ENCODE data around the gene POLR2B. TPM values are rescaled to one million over a fixed set of nuclear protein-coding genes. Genes with fewer than 3 reads are reported as not detected.

POLR2B gene
- total RNA-seq, 1 experiment from 2014 or later, result 37.4 TPM

GRCh38 chr4:56979421-56980072, 851 bp downstream of the POLR2B start:
- no peak for DNase-seq (ENCODE audit: low read depth)
- in situ Hi-C loops (cut with HindIII; ENCODE audit: low pct_unique_long_range_greater_than_20kb, low sequenced_read_pairs), result no loop called here

- in situ Hi-C loops (cut with HindIII; ENCODE audit: low pct_unique_long_range_greater_than_20kb, low sequenced_read_pairs), result no loop called here
- DNase-seq (ENCODE audit: low read depth), result no peak
Measured at GRCh38 chr4:56981795-56982201, 3.1 kb downstream of the POLR2B start.

- in situ Hi-C loops (cut with HindIII; ENCODE audit: low pct_unique_long_range_greater_than_20kb, low sequenced_read_pairs), result no loop called here
- DNase-seq (ENCODE audit: low read depth), result no peak
Measured at GRCh38 chr4:56986192-56986591, 7.5 kb downstream of the POLR2B start.

- no peak for DNase-seq (ENCODE audit: low read depth)
- in situ Hi-C loops (cut with HindIII; ENCODE audit: low pct_unique_long_range_greater_than_20kb, low sequenced_read_pairs), result no loop called here
Measured at GRCh38 chr4:56986952-56987351, 8.3 kb downstream of the POLR2B start.

- DNase-seq (ENCODE audit: low read depth), result no peak
- in situ Hi-C loops (cut with HindIII; ENCODE audit: low pct_unique_long_range_greater_than_20kb, low sequenced_read_pairs), result no loop called here
Measured at GRCh38 chr4:56990109-56990905, 11.6 kb downstream of the POLR2B start.

- no peak for DNase-seq (ENCODE audit: low read depth)
- in situ Hi-C loops (cut with HindIII; ENCODE audit: low pct_unique_long_range_greater_than_20kb, low sequenced_read_pairs), result no loop called here
Measured at GRCh38 chr4:56995525-56995924, 16.8 kb downstream of the POLR2B start.

- in situ Hi-C loops (cut with HindIII; ENCODE audit: low pct_unique_long_range_greater_than_20kb, low sequenced_read_pairs), result no loop called here
- no peak for DNase-seq (ENCODE audit: low read depth)
Measured at GRCh38 chr4:56999751-57000150, 21.1 kb downstream of the POLR2B start.

GRCh38 chr4:57013543-57014120, 34.9 kb downstream of the POLR2B start:
- no peak for DNase-seq (ENCODE audit: low read depth)
- in situ Hi-C loops (cut with HindIII; ENCODE audit: low pct_unique_long_range_greater_than_20kb, low sequenced_read_pairs), result no loop called here

- no peak for DNase-seq (ENCODE audit: low read depth)
Measured at GRCh38 chr4:57018980-57019379, 40.3 kb downstream of the POLR2B start.

GRCh38 chr4:57020467-57021101, 41.9 kb downstream of the POLR2B start:
- DNase-seq (ENCODE audit: low read depth), result peak; percentile 15
- in situ Hi-C loops (cut with HindIII; ENCODE audit: low pct_unique_long_range_greater_than_20kb, low sequenced_read_pairs), result no loop called here

More at GRCh38 chr4:57018980-57019379, 40.3 kb downstream of the POLR2B start:
- in situ Hi-C loops (cut with HindIII; ENCODE audit: low pct_unique_long_range_greater_than_20kb, low sequenced_read_pairs), result no loop called here

- no peak for DNase-seq (ENCODE audit: low read depth)
- in situ Hi-C loops (cut with HindIII; ENCODE audit: low pct_unique_long_range_greater_than_20kb, low sequenced_read_pairs), result no loop called here
Measured at GRCh38 chr4:57023104-57023503, 44.4 kb downstream of the POLR2B start.

- in situ Hi-C loops (cut with HindIII; ENCODE audit: low pct_unique_long_range_greater_than_20kb, low sequenced_read_pairs), result no loop called here
- DNase-seq (ENCODE audit: low read depth), result no peak
Measured at GRCh38 chr4:57034520-57034919, 55.8 kb downstream of the POLR2B start.

- in situ Hi-C loops (cut with HindIII; ENCODE audit: low pct_unique_long_range_greater_than_20kb, low sequenced_read_pairs), result no loop called here
Measured at GRCh38 chr4:57037982-57038604, 59.4 kb downstream of the POLR2B start.

GRCh38 chr4:57039345-57039744, 60.6 kb downstream of the POLR2B start:
- no peak for DNase-seq (ENCODE audit: low read depth)
- in situ Hi-C loops (cut with HindIII; ENCODE audit: low pct_unique_long_range_greater_than_20kb, low sequenced_read_pairs), result no loop called here

More at GRCh38 chr4:57037982-57038604, 59.4 kb downstream of the POLR2B start:
- DNase-seq (ENCODE audit: low read depth), result no peak

- DNase-seq (ENCODE audit: low read depth), result no peak
- in situ Hi-C loops (cut with HindIII; ENCODE audit: low pct_unique_long_range_greater_than_20kb, low sequenced_read_pairs), result no loop called here
Measured at GRCh38 chr4:57040510-57040909, 61.8 kb downstream of the POLR2B start.

GRCh38 chr4:57041020-57041419, 62.3 kb downstream of the POLR2B start:
- in situ Hi-C loops (cut with HindIII; ENCODE audit: low pct_unique_long_range_greater_than_20kb, low sequenced_read_pairs), result no loop called here

GRCh38 chr4:57042711-57043169, 64.0 kb downstream of the POLR2B start:
- no peak for DNase-seq (ENCODE audit: low read depth)
- in situ Hi-C loops (cut with HindIII; ENCODE audit: low pct_unique_long_range_greater_than_20kb, low sequenced_read_pairs), result no loop called here

More at GRCh38 chr4:57041020-57041419, 62.3 kb downstream of the POLR2B start:
- no peak for DNase-seq (ENCODE audit: low read depth)
